GM12865 (cell line): ENCODE results near the gene KLHL10.
"Not testable (repeated sequence)": the region's sequence is repeated elsewhere in the genome, so short reads cannot be mapped to it uniquely, and the experiment has no call there.

Source experiments
- DNase-seq: peaks from one replicate; pipeline ENCODE4 v3.0.0; 2010; ENCODE audit warnings: low read depth
- H3K4me3 ChIP-seq: 2 replicates; pipeline ENCODE4 v1.5.1; 2011; ENCODE audit warnings: mild to moderate bottlenecking, low read depth, low read length, control low read depth
- CTCF ChIP-seq: IDR thresholded peaks from 2 replicates; pipeline ENCODE4 v1.5.1; 2011; ENCODE audit warnings: low read length, control low read depth, low read depth, inconsistent platforms; ENCODE audit not compliant: insufficient read depth; ENCODE audit errors: missing control alignments

The KLHL10 gene

GRCh38 chr17:41871789-41872188, 34.2 kb downstream of the KLHL10 start:
- no peak for TF ChIP-seq CTCF
- DNase-seq, result no peak
- H3K4me3 ChIP-seq, result no peak overlapping the region

GRCh38 chr17:41873559-41874292, 36.1 kb downstream of the KLHL10 start:
- DNase-seq, result no peak
- TF ChIP-seq CTCF, result no peak

GRCh38 chr17:41874293-41874670, 36.7 kb downstream of the KLHL10 start:
- H3K4me3 ChIP-seq, DNase-seq: not testable (repeated sequence)

More at GRCh38 chr17:41873559-41874292, 36.1 kb downstream of the KLHL10 start:
- H3K4me3 ChIP-seq, result no peak overlapping the region

- TF ChIP-seq CTCF, result no peak
- no peak for DNase-seq
- H3K4me3 ChIP-seq, result no peak overlapping the region
These were observed 42.5 kb downstream of the KLHL10 start for GRCh38 chr17:41880130-41880529.

GRCh38 chr17:41882756-41883155, 45.1 kb downstream of the KLHL10 start:
- no peak overlapping the region for H3K4me3 ChIP-seq
- no peak for DNase-seq
- no peak for TF ChIP-seq CTCF

GRCh38 chr17:41885733-41886132, 48.1 kb downstream of the KLHL10 start:
- DNase-seq, result no peak
- no peak overlapping the region for H3K4me3 ChIP-seq
- no peak for TF ChIP-seq CTCF

- DNase-seq, result no peak
- H3K4me3 ChIP-seq, result no peak overlapping the region
- TF ChIP-seq CTCF, result no peak
These were observed 50.8 kb downstream of the KLHL10 start for GRCh38 chr17:41888332-41888965.
